ENCODE data around the gene PPP6R2.
A peak's percentile ranks its signal among the peaks of the same experiment; 100 is the strongest.

PPP6R2 gene

GRCh38 chr22:50306753-50307749 lies 36.1 kb upstream of the PPP6R2 start, which contains the start of gene PLXNB2:
TSS of gene PLXNB2 (minus strand) at chr22:50307646. CDS start at chr22:50290584, 17,062 bp downstream.
- peak; percentile 48 for DNase-seq

GRCh38 chr22:50307890-50308596 lies 35.1 kb upstream of the PPP6R2 start:
- no peak for DNase-seq

GRCh38 chr22:50308597-50308935 lies 34.6 kb upstream of the PPP6R2 start:
- DNase-seq: no peak

- no peak for DNase-seq
Observed at GRCh38 chr22:50308986-50309600, 34.0 kb upstream of the PPP6R2 start.

- DNase-seq: no peak
Observed at GRCh38 chr22:50309601-50309991, 33.5 kb upstream of the PPP6R2 start.

- DNase-seq: peak; percentile 5
Observed at GRCh38 chr22:50310031-50310722, 33.0 kb upstream of the PPP6R2 start.

- no peak for DNase-seq
Observed at GRCh38 chr22:50310949-50311444, 32.1 kb upstream of the PPP6R2 start.

GRCh38 chr22:50311606-50312351 lies 31.3 kb upstream of the PPP6R2 start:
- no peak for DNase-seq

GRCh38 chr22:50312371-50312770 lies 30.8 kb upstream of the PPP6R2 start:
- DNase-seq: no peak

GRCh38 chr22:50313021-50313420 lies 30.1 kb upstream of the PPP6R2 start:
- DNase-seq: no peak

- DNase-seq: no peak
Observed at GRCh38 chr22:50313600-50313999, 29.5 kb upstream of the PPP6R2 start.

- DNase-seq: no peak
Observed at GRCh38 chr22:50314081-50314454, 29.1 kb upstream of the PPP6R2 start.

- DNase-seq: no peak
Observed at GRCh38 chr22:50314455-50315288, 28.5 kb upstream of the PPP6R2 start.

GRCh38 chr22:50315289-50316113 lies 27.6 kb upstream of the PPP6R2 start:
- DNase-seq: no peak

- DNase-seq: no peak
Observed at GRCh38 chr22:50316114-50317065, 26.7 kb upstream of the PPP6R2 start.

- DNase-seq: no peak
Observed at GRCh38 chr22:50317178-50317577, 25.9 kb upstream of the PPP6R2 start.

GRCh38 chr22:50317674-50318073 lies 25.5 kb upstream of the PPP6R2 start:
- DNase-seq: no peak

- DNase-seq: no peak
Observed at GRCh38 chr22:50318356-50318697, 24.8 kb upstream of the PPP6R2 start.

Measured in NCI-H2029 (cell line).